ENCODE data around the gene AFP.

AFP gene

GRCh38 chr4:73414936-73415271 lies 21.1 kb upstream of the AFP start:
- no peak for DNase-seq (ENCODE audit: low read depth)

GRCh38 chr4:73415807-73416238 lies 20.2 kb upstream of the AFP start:
- DNase-seq (ENCODE audit: low read depth) = no peak

- no peak for DNase-seq (ENCODE audit: low read depth)
These were observed 19.5 kb upstream of the AFP start for GRCh38 chr4:73416423-73417087.

GRCh38 chr4:73417342-73417741 lies 18.7 kb upstream of the AFP start:
- no peak for DNase-seq (ENCODE audit: low read depth)

- DNase-seq (ENCODE audit: low read depth) = no peak
These were observed 18.0 kb upstream of the AFP start for GRCh38 chr4:73417973-73418372.

GRCh38 chr4:73418677-73419076 lies 17.3 kb upstream of the AFP start:
- DNase-seq (ENCODE audit: low read depth) = no peak

GRCh38 chr4:73419106-73420038 lies 16.6 kb upstream of the AFP start:
- DNase-seq (ENCODE audit: low read depth) = no peak

- DNase-seq (ENCODE audit: low read depth) = no peak
These were observed 15.4 kb upstream of the AFP start for GRCh38 chr4:73420615-73421014.

GRCh38 chr4:73421708-73422457 lies 14.1 kb upstream of the AFP start:
- DNase-seq (ENCODE audit: low read depth) = no peak

- no peak for DNase-seq (ENCODE audit: low read depth)
These were observed 13.6 kb upstream of the AFP start for GRCh38 chr4:73422458-73422752.

- DNase-seq (ENCODE audit: low read depth) = no peak
These were observed 12.8 kb upstream of the AFP start for GRCh38 chr4:73423184-73423583.

GRCh38 chr4:73426666-73427065 lies 9.4 kb upstream of the AFP start:
- DNase-seq (ENCODE audit: low read depth) = no peak

GRCh38 chr4:73429118-73429517 lies 6.9 kb upstream of the AFP start:
- DNase-seq (ENCODE audit: low read depth) = no peak

GRCh38 chr4:73429826-73430587 lies 6.0 kb upstream of the AFP start:
- DNase-seq (ENCODE audit: low read depth) = no peak

GRCh38 chr4:73431813-73432168 lies 4.2 kb upstream of the AFP start:
- DNase-seq (ENCODE audit: low read depth) = no peak

- no peak for DNase-seq (ENCODE audit: low read depth)
These were observed 3.6 kb upstream of the AFP start for GRCh38 chr4:73432169-73433000.

- no peak for DNase-seq (ENCODE audit: low read depth)
These were observed 2.9 kb upstream of the AFP start for GRCh38 chr4:73433140-73433539.

GRCh38 chr4:73434311-73434710 lies 1.7 kb upstream of the AFP start:
- DNase-seq (ENCODE audit: low read depth) = no peak

- DNase-seq (ENCODE audit: low read depth) = no peak
These were observed 895 bp downstream of the AFP start for GRCh38 chr4:73436674-73437557.

- DNase-seq (ENCODE audit: low read depth) = no peak
These were observed 1.5 kb downstream of the AFP start for GRCh38 chr4:73437558-73437956.

Measured in T follicular helper cell (primary cell).